Effector CD8-positive, alpha-beta T cell (primary cell): ENCODE results near the gene LYAR.
A peak's percentile ranks its signal among the peaks of the same experiment; 100 is the strongest.

Source experiments
- DNase-seq: peaks from one replicate; lab custom pipeline; 2025; lab: John Stamatoyannopoulos, UW
- total RNA-seq, 4 experiments: gene quantifications; one replicate each; lab custom pipeline; 2026; lab: John Stamatoyannopoulos, UW

The LYAR gene, protein sequence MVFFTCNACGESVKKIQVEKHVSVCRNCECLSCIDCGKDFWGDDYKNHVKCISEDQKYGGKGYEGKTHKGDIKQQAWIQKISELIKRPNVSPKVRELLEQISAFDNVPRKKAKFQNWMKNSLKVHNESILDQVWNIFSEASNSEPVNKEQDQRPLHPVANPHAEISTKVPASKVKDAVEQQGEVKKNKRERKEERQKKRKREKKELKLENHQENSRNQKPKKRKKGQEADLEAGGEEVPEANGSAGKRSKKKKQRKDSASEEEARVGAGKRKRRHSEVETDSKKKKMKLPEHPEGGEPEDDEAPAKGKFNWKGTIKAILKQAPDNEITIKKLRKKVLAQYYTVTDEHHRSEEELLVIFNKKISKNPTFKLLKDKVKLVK
- 34.7 to 117 (median 93.2) reads per million in 4 experiments for total RNA-seq

DNA sequence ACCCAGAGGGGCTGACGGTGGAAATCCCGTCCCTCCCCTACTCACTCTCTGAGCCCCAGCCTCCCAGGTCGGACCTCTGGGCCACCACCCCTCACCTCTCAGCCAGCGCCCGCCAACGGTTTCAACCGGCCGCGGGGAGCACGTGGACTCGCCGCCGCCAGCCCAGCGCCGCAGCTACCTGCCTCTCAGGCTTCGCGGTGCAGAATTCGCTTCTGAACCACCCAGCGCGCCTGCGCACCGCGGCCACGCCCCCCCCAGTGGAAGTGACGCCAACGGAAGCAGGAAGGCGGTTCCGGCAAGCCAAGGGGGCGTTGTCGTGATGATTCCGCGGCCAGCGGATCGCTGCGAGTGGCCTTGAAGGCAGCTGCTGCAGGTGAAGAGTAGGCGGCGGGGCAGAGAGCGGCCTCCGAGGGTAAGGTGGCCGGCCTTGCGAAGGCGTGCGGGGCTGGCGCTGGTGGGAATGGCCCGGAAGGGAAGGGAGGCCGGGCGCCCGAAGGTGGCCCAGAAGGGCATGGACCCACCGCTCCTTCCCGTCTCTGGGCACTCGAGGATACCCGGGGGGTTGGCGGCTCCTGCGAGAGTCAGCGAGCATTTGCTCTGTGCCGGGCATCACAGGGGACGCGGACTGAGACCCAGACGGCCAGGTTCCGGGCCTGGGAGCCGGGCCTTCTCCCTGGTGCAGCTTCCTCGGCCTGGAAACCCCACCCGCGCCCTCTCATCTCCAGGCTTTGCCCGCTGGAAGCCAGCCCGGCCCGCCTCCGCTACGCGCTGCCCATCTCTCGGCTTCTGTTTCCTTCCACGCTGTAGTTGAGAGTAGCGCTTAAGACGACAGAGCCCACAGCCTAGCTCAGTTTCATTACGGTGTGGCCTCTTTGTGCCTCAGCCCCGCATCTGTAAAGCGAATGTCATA is at the start of gene LYAR, which contains the start of gene ZBTB49:
LYAR (minus strand) TSS at position 214 of the 910 bp plus-strand sequence. CDS start 6,412 bp downstream, outside the sequence.
ZBTB49 (plus strand) TSS at position 311 of the 910 bp plus-strand sequence. CDS start 9,695 bp downstream, outside the sequence.
- DNase-seq: peak; percentile 97

DNA sequence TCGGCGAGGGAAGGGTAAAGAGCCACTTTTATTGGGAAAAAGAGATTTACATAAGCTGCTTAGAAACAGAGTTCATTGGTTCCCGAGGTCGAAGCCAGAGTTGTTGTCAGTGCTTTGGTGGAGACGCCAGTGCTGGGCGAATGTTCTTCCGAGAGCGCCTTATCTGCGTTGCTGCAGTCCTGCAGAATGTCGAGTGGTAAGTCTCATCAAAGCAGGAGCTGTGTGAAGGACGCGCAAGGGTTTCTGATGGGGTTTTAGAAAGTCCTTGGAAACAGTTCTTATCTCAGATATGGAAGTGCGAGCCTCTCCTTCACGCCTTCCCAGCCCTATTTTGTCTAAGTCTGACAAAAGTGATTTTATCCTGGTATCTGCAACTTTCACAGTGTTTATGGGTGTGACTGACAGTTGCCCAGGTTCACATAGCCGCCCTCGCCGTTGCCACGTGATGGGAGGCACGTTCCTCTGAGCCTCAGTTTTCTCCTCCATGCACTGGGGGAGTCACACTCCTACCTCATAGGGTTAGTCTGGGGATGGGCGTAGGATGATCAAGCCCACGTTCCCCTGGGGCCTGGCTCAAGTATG is 49.6 kb upstream of the LYAR start:
- no peak for DNase-seq

DNA sequence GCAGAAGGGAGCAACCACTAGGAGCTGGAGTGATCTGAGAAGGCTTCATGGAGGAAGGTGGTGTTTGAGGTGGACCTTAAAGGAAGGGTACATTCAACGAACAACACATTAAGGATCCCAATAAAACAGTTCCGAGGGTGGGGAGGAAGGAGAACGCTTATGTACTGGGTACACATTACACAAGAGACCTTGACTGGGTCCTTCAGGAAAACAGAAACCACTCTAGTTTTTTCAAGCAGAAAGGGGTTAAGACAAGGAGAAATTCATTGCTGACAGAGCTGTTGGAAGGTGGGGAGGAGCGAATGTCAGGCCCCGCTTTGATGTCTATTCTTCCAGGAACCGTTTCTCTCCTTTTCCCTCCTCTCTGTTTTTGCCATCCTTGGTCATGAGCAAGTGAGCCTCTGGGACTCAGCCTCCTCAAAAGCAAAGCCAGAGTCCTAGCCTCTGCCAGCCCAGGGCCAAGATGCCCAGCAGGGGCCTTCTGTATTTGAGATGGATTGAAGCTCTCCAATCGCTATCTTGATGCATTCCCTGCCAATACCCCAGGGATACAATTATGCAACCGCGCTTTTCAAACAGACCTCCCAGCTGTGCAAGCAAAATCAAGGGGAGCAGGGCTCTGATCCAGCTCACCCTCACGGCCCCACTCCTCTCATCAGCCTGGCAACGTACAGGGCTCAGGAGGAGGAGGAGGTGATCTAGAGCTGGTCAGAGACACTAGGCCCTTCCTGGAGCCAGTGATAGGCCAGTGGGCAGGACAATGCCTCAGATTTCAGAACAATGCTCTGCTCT is 48.5 kb upstream of the LYAR start:
- DNase-seq: no peak

DNA sequence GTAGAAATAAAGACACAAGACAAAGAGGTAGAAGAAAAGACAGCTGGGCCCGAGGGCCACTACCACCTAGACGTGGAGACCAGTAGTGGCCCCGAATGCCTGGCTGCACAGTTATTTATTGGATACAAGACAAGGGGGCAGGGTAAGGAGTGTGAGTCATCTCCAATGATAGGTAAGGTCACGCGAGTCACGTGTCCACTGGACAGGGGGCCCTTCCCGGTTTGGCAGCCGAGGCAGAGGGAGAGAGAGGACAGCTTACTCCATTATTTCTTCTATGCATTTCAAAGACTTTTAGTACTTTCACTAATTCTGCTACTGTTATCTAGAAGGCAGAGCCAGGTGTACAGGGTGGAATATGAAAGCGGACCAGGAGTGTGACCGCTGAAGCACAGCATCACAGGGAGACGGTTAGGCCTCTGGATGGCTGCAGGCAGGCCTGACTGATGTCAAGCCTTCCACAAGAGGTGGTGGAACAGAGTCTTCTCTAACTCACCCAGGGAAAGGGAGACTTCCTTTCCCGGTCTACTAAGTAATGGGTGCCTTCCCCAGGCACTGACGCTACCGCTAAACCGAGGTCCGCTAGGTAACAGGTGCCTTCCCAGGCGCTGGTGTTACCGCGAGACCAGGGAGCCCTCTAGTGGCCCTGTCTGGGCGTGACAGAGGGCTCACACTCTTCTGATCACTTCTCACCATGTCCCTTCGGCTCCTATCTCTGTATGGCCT is 45.0 kb upstream of the LYAR start:
- DNase-seq: peak; percentile 61

DNA sequence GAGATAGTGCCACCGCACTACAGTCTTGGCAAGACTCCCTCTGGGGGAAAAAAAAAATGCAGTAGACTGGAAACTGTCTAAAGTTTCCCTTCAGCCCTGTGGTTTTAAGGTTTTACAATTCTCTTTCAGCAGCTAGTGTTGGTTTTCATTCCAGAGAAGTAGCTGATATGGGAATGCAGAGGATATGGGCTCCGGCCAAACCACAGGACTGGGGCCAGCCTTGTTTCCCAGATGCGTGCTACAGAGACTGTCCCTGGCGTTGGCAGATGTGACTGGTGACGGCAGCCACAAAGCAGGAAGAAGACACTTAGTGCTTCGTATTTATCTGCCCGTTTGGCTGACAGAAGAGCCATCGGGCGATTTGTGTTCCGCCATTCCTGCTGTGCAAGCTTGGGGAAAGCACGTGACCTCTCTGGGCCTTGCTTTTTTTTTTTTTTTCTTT is 43.3 kb upstream of the LYAR start:
- no peak for DNase-seq

DNA sequence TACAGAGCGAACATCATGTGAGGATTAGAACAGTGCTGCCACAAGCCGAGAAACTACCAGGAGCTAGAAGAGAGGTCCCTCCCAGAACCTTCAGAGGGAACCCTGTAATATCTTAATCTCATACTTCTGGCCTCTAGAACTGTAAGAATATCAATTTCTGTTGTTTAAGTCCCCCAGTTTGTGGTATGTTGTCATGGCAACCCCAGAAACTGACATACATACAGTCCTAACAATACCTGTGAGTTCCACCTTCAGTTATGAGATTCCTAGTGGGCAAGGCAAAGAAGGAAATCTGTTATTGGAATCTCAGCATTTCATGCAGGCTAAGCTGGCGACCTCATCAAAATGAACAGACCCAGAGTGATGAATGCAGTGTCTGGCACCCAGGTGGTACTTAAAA is 42.6 kb upstream of the LYAR start:
- DNase-seq: no peak

DNA sequence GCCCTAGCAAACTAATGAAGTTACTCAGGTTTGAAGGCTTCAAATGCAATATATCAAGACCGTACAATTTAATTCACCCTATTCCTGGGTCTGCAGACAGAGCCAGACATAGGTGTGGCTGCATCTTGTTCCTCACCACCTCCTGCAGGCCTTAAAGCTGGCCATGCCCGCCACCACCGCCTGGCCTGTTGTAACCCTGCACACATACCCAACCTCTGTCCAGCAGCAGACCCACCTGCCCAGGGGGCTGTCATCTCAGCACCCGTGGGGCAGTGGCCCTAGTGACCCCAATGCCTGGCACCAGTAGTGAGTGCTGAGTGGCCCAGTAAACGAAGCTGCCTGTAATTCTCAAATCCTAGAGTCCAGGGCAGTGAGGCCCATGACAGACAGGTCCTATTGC is 40.8 kb upstream of the LYAR start:
- no peak for DNase-seq

DNA sequence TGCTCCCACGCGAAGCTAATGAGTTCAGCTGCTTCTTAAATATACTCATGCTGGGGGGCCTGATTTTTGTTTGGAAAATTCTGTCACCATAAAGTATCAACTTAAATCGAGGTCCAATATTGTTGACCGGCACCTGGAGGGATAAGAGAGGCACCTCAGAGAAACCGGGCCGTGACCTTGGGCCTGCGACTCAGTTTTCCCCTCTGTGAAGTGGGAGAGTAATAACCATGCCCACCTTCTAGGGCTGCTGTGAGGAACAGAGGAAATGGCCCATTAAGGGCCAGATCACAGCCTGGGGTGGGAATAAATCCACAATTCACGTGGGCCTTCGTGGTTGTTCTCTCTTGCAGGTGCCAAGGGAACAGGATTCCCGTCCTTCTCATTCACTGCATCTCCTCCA is 39.5 kb upstream of the LYAR start:
- no peak for DNase-seq

DNA sequence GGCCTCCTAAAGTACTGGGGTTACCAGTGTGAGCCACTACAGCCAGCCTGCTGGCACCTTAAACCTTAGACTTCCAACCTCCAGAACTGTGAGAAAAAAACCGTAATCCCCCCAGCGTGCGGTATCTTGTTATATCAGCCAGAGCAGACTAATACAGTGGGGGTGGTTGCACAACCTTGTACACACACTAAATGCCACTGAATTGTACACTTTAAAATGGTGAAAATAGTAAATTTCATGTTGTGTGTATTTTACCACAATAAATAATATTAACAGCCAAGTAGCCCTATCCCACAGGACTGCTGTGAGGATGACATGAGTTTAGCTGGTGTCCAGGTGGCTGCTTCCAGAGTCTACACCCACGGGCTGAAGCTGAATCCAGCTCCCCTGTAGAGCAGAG is 38.9 kb upstream of the LYAR start:
- DNase-seq: no peak

DNA sequence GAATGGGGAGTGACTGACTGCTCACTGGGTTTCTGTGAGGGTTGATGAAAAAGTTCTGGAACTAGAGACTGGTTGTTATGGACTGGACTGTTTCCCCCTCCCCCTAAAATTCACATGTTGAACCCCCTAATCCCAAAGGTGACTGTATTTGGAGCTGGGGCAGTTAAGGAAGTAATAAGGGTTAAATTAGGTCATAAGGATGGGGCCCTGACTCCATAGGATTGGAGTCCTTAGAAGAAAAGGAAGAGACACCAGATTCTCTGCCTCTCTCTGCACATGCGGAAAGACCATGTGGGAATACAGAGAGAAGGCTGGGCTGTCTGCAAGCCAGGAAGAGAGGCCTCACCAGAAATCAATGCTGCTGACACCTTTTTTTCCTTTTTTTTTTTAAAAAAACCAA is 38.3 kb upstream of the LYAR start:
- DNase-seq: no peak

DNA sequence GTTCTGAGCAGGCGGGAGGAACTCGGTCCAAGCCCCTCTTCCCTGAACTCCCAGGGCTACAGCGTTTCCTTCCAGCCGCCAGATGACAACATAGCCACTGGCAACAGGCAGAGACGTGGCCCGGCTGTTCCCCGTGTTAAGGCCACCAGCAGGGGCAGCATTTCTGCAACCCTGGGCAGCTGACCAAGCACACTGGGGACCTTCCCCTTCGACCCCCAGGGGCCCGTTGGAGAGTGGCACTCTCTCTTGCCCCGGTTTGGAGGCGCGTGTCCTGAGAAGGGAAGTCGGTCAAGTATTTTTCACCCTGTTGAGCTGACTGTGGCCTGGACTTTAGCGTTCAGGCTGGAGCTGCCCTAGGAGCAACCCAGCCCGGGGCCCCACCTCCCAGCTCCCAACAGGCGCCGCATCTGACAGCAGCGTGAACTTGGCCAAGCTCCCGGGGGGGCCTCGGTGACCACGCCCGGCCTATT is 37.7 kb upstream of the LYAR start:
- no peak for DNase-seq

DNA sequence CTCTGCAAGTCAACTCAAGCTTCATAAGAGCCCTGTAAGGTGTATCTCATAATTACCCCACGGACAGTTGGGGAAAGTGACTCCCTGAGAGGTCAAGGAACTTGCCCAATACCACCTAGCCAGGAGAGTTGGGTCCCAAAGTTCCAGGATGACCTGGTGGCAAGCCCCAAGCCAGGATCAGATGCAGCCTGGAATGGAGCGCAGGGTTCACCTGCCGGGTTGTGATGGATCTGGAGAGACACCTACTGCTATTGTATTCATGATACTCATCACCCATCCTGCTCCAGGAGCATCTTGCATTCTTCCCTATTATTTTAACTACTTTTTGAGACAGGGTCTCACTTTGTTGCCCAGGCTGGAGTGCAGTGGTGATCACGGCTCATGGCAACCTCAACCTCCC is 36.2 kb upstream of the LYAR start:
- no peak for DNase-seq

DNA sequence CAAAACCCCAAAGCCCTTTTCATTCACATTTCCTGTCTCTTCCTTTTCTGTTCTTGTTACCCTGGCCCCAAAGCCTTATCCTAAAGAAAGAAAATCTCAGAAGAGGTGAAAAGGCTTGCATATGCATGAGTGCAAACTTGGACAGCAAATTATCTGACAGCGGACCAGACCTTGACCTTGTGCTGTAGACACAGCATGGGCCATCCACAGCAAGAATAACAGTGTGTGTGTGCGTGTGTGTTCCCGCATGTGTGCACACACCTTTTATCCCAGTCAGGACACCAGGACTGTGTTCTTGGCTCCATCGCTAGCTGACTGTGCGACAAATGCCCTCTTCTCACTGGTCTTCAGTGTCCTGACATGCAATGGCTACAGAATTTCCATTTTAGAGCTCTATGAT is 35.4 kb upstream of the LYAR start:
- no peak for DNase-seq

DNA sequence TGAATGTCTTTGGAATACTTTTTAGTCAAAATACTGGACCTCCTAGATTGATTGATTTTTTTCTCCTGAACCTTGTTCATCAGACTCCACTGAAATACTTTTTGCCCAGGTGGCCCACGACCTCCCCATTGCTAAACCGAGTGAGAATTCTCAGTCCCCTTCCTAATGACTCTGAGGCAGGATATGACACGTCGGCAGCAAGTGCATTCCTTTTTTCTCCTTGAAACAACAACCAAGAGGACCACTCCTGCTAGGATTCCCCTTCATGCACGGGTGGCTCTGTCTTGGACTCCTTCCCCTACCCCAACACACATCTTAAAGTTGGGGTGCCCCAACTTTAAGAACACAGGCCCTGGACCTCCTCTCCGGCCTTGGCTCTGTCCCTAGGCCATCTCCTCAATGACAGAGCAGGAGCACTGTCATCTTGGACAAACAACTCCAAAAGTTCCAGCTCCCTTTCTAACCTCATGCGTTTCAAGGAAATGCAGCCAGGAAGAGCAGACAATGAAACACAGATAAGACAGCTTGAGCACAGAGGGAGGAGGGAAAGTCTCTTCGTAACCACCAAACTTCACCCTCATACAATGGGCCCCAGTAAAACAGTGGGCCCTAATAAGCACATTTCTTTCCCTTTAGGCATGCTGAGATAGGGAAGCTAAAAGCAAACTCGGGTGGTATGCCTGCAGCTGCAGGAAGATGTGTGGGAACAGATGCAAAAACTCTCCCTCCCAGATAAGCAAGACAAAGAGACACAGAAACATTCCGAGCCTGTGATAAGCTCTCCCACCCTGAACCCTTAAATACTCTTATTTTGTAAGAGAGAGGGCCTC is 34.0 kb upstream of the LYAR start:
- DNase-seq: no peak

DNA sequence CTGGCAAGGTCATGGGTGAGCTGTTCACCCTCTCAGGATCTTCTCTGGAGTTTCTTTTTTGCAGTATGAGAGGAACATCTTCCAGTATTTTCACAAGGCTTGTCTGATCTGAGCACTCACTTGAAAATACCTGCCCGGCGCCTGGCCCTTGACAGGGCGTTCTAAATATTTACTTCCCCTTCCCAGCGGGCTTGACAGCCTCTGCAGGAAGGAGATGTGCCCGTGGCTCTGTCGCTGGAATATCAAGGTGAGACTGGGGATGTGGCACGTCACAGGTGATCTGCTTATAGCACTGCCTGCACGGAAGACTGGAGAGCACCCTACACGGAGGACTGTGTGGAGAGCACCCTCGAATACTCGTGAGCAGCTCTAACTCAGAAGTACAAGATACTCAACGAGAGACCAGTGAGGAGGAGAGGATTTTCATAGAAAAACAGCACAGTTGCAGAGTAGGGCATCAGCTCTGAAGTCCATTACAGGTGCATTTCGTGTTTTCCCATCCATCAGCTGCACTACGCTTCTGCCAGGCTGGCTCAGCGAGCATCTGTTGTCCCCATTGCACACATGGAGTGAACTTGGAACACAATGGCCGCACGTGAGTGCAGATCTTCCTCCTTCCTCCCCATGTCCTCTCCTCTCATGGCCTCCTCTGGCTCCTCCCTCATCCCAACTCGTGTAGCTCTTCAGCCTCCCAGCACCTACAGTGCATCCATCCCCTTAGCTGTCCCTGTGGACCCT is 32.2 kb upstream of the LYAR start:
- DNase-seq: no peak

DNA sequence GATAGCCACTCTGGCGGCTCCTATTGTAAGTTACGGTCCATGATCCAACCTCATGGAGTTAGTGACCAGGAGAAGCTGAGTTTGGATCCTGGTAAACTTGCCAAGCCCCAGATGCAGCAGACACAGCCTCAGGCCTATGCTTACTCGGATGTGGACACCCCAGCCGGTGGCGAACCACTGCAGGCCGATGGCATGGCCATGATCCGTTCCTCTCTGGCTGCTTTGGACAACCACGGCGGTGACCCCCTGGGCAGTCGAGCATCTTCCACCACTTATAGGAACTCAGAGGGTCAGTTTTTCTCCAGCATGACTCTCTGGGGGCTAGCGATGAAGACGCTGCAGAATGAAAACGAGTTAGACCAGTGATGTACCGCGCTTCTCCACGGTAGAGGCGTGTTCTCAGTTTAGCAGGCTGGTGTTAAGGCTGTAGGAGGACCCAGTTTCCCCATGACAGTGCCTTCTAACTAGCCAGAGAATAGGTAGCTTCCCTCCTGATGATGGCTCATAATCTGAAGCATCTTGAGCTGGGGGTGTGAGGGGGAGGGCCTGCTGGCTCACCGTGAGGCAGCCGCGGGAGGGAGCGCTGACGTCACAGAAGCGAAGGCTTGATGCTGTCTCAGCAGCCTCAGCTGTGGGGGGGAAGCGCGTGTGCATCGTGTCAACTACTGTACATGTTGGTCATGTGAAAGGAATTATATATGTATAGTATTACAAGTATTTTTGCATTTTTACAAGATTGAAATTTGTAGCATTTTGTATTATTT is 31.2 kb upstream of the LYAR start:
- DNase-seq: no peak

DNA sequence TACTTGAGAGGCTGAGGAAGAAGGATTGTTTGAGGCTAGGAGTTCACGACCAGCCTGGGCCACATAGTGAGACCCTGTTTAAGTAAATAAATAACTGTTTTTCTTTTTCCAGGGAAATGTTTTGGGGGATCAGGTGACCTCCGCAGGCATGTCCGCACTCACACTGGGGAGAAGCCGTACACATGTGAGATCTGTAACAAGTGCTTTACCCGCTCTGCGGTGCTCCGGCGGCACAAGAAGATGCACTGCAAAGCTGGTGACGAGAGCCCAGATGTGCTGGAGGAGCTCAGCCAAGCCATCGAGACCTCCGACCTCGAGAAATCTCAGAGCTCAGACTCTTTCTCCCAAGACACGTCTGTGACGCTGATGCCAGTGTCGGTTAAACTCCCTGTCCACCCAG is 30.6 kb upstream of the LYAR start:
- no peak for DNase-seq

DNA sequence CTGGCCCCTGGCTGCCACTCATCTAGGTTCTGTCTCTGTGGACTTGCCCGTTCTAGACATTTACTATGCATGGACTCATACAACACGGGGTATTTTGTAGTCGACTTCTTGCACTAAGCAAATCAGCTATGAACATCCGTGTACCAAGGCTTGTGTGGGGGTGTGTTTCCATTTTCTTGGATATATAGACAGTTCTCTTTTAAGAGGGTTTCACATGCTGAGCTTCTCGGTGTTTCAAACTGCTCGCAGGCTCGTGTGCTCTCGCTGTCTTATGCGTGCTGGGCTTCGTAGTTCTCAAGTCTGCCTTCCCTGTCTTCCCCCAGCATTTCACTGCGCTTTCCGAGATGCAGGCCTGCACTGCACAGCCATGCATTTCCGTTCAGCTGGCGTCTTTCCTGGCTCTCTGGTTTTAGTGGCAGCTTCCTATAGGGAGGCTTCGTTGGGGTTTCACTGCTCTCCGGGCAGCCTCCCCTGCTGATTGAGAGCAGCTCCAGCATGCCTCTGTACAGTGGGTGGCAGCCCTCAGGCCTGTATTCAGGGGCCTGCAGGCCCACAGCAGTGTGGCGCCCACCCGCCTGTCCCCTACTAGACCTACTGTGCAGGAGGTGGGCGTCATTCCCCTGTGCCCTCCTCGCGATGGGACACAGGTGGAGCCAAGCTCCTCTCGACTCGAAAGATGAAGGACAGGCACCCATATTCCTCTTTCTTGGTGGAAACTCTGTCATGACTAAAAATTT is 27.7 kb upstream of the LYAR start:
- no peak for DNase-seq
